Panc1 (cell line): ENCODE results near the gene ELAVL4.

Experiments
- POLR2AphosphoS5 ChIP-seq: IDR thresholded peaks from 2 replicates; pipeline ENCODE4 v1.6.1; 2012; ENCODE audit warnings: mild to moderate bottlenecking, low read depth, low read length, moderate library complexity
- TF ChIP-seq, protein P1 (sequence below): fragments of 450-650 bp; IDR thresholded peaks from 2 replicates; pipeline ENCODE4 v1.5.1; 2017; ENCODE audit warnings: mild to moderate bottlenecking

DNA sequence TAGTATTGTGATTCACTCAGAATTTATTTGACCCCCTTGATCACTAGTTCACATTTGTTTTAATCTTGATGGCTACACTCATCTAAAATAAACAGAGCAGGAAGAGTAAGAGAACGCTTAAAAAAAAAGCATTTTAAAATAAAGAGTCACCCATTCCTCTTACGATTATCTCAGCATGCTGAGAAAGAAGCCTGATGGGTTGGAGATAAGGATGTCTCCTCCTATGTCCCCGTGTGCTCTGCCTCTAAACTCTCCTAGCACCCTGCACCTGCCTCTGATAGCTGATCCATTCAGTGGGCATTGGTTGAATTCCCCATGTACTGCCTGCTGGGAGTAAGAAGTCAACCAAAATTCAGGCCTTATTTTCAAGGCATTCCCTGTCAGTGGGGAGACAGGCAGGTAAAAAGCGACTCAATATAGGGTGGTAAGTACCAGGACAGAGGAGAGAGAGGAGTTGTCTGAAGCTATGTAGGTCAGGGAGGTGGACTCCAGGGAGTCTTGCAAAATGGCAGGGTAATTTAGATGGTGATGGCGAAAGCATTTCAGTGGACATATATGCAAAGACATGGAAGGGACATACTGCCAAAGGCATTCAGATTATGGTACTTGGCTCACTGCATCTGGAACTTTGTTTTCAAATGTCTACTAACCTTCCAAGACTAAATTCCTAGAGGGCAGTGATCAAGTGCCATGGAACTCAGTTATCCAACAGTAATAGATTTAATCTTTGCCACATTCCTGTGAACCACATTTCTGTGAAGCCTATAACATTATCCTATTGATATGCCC lies 18.4 kb downstream of the ELAVL4 start:
- TF ChIP-seq, protein P1, sequence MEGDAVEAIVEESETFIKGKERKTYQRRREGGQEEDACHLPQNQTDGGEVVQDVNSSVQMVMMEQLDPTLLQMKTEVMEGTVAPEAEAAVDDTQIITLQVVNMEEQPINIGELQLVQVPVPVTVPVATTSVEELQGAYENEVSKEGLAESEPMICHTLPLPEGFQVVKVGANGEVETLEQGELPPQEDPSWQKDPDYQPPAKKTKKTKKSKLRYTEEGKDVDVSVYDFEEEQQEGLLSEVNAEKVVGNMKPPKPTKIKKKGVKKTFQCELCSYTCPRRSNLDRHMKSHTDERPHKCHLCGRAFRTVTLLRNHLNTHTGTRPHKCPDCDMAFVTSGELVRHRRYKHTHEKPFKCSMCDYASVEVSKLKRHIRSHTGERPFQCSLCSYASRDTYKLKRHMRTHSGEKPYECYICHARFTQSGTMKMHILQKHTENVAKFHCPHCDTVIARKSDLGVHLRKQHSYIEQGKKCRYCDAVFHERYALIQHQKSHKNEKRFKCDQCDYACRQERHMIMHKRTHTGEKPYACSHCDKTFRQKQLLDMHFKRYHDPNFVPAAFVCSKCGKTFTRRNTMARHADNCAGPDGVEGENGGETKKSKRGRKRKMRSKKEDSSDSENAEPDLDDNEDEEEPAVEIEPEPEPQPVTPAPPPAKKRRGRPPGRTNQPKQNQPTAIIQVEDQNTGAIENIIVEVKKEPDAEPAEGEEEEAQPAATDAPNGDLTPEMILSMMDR: no peak
- no peak for TF ChIP-seq POLR2AphosphoS5
